Mesendoderm (in vitro differentiated cells): ENCODE data around the gene CATSPERZ.

Experiments used
- DNase-seq: peaks from one replicate; pipeline ENCODE4 v3.0.0; 2013
- H2AK5ac ChIP-seq: 2 replicates; pipeline ENCODE4 v1.6.1; 2013; ENCODE audit warnings: low read length, inconsistent platforms
- H2BK120ac ChIP-seq: 2 replicates; pipeline ENCODE4 v1.6.1; 2013; ENCODE audit warnings: low read depth, mild to moderate bottlenecking, low read length, moderate library complexity, mixed read lengths
- H2BK15ac ChIP-seq: replicated peaks from 2 replicates; pipeline ENCODE4 v1.6.1; 2013; ENCODE audit warnings: low read depth, mild to moderate bottlenecking, moderate library complexity
- H2BK5ac ChIP-seq: 2 replicates; pipeline ENCODE4 v1.6.1; 2013; ENCODE audit warnings: low read length, inconsistent platforms
- H3K18ac ChIP-seq: 2 replicates; pipeline ENCODE4 v1.6.1; 2013; ENCODE audit warnings: mild to moderate bottlenecking, low read length, mixed read lengths
- H3K23ac ChIP-seq: one replicate; pipeline ENCODE4 v1.6.1; 2013; ENCODE audit warnings: low read length
- H3K27ac ChIP-seq: 2 replicates; pipeline ENCODE4 v1.5.1; 2013; ENCODE audit warnings: low read depth, mild to moderate bottlenecking, inconsistent platforms, low read length, moderate library complexity
- H3K27me3 ChIP-seq: 2 replicates; pipeline ENCODE4 v1.6.1; 2013; ENCODE audit warnings: low read length, control low read depth, mild to moderate bottlenecking, inconsistent platforms; ENCODE audit not compliant: insufficient read depth, poor library complexity
- H3K36me3 ChIP-seq: 2 replicates; pipeline ENCODE4 v1.6.1; 2013; ENCODE audit warnings: low read length, inconsistent platforms; ENCODE audit not compliant: control insufficient read depth, insufficient read depth
- H3K4ac ChIP-seq: one replicate; pipeline ENCODE4 v1.6.1; 2013; ENCODE audit warnings: low read depth, mild to moderate bottlenecking, low read length, moderate library complexity
- H3K4me1 ChIP-seq: 2 replicates; pipeline ENCODE4 v1.6.1; 2013; ENCODE audit warnings: low read depth, low read length, inconsistent platforms; ENCODE audit not compliant: control insufficient read depth
- H3K4me2 ChIP-seq: 2 replicates; pipeline ENCODE4 v1.6.1; 2013; ENCODE audit warnings: low read length
- H3K4me3 ChIP-seq: 2 replicates; pipeline ENCODE4 v1.5.1; 2013; ENCODE audit warnings: mild to moderate bottlenecking, low read length
- H3K56ac ChIP-seq: one replicate; pipeline ENCODE4 v1.6.1; 2013; ENCODE audit warnings: low read length
- H3K79me1 ChIP-seq: 2 replicates; pipeline ENCODE4 v1.6.1; 2013; ENCODE audit warnings: low read length, inconsistent platforms
- H3K79me2 ChIP-seq: 2 replicates; pipeline ENCODE4 v1.6.1; 2013; ENCODE audit warnings: mild to moderate bottlenecking, low read length; ENCODE audit not compliant: control insufficient read depth, insufficient read depth
- H3K9ac ChIP-seq: 2 replicates; pipeline ENCODE4 v1.6.1; 2013; ENCODE audit warnings: low read length, inconsistent platforms
- H4K5ac ChIP-seq: one replicate; pipeline ENCODE4 v1.6.1; 2013; ENCODE audit warnings: low read length
- H4K8ac ChIP-seq: one replicate; pipeline ENCODE4 v1.6.1; 2013; ENCODE audit warnings: low read depth, mild to moderate bottlenecking, control low read depth, low read length, moderate library complexity
- WGBS: extraction: QIAGEN DNeasy Blood & Tissue Kit; methylation state at CpG from one replicate; pipeline ENCODE4 v1.1.7; 2013; ENCODE audit warnings: low lambda C conversion rate, missing lambda C conversion rate; ENCODE audit not compliant: insufficient coverage; ENCODE audit errors: extremely low coverage; 5-methylcytosine and 5-hydroxymethylcytosine counted together

Gene CATSPERZ

GRCh38 chr11:64253043-64253442, 47.1 kb upstream of the CATSPERZ start:
- H3K79me2 ChIP-seq, result peaks cover 12% of the 10 kb centered on the region
- no peak overlapping the region for H3K4ac ChIP-seq
- H2AK5ac ChIP-seq, result no peak overlapping the region
- H3K18ac ChIP-seq, result no peak overlapping the region
- no peak overlapping the region for H4K5ac ChIP-seq
- H3K36me3 ChIP-seq, result peaks cover 5% of the 10 kb centered on the region
- WGBS, result no CpG with 5 or more reads among the region's 8 CpGs
- peaks cover 13% of the 10 kb centered on the region for H3K79me1 ChIP-seq
- no peak overlapping the region for H3K4me2 ChIP-seq
- no peak overlapping the region for H3K27ac ChIP-seq
- H3K56ac ChIP-seq, result peak overlapping the region; percentile 38
- H3K4me1 ChIP-seq, result peaks cover 10% of the 10 kb centered on the region
- no peaks in the 10 kb centered on the region for H3K27me3 ChIP-seq
- no peak overlapping the region for H2BK5ac ChIP-seq
- no peak overlapping the region for H3K23ac ChIP-seq
- no peak overlapping the region for H2BK120ac ChIP-seq
- H2BK15ac ChIP-seq, result no peak overlapping the region
- no peak for DNase-seq
- no peak overlapping the region for H3K9ac ChIP-seq
- H4K8ac ChIP-seq, result no peak overlapping the region
- no peak overlapping the region for H3K4me3 ChIP-seq

GRCh38 chr11:64253481-64253880, 46.7 kb upstream of the CATSPERZ start:
- H3K4me2 ChIP-seq, result no peak overlapping the region
- no peak for DNase-seq
- H4K5ac ChIP-seq, result no peak overlapping the region
- no CpG with 5 or more reads among the region's 5 CpGs for WGBS
- H3K18ac ChIP-seq, result no peak overlapping the region
- H3K36me3 ChIP-seq, result peaks cover 7% of the 10 kb centered on the region
- no peak overlapping the region for H3K56ac ChIP-seq
- H3K27me3 ChIP-seq, result no peaks in the 10 kb centered on the region
- H2BK5ac ChIP-seq, result no peak overlapping the region
- no peak overlapping the region for H2BK120ac ChIP-seq
- no peak overlapping the region for H3K23ac ChIP-seq
- no peak overlapping the region for H3K4me3 ChIP-seq
- H3K9ac ChIP-seq, result no peak overlapping the region
- peaks cover 12% of the 10 kb centered on the region for H3K79me2 ChIP-seq
- H2BK15ac ChIP-seq, result no peak overlapping the region
- H3K79me1 ChIP-seq, result peaks cover 13% of the 10 kb centered on the region
- H3K4ac ChIP-seq, result no peak overlapping the region
- H3K27ac ChIP-seq, result no peak overlapping the region
- H3K4me1 ChIP-seq, result peaks cover 5% of the 10 kb centered on the region
- H2AK5ac ChIP-seq, result no peak overlapping the region
- no peak overlapping the region for H4K8ac ChIP-seq

GRCh38 chr11:64254326-64254725, 45.8 kb upstream of the CATSPERZ start:
- no CpG with 5 or more reads among the region's 7 CpGs for WGBS
- peaks cover 8% of the 10 kb centered on the region for H3K36me3 ChIP-seq

GRCh38 chr11:64255135-64256128, 44.7 kb upstream of the CATSPERZ start:
- no peak overlapping the region for H2BK15ac ChIP-seq
- peaks cover 13% of the 10 kb centered on the region for H3K79me1 ChIP-seq
- no peak overlapping the region for H3K4me2 ChIP-seq
- no peaks in the 10 kb centered on the region for H3K4me1 ChIP-seq
- DNase-seq, result no peak
- no peak overlapping the region for H3K4ac ChIP-seq
- H3K27me3 ChIP-seq, result no peaks in the 10 kb centered on the region
- no peak overlapping the region for H3K4me3 ChIP-seq
- H3K79me2 ChIP-seq, result peaks cover 12% of the 10 kb centered on the region
- H3K18ac ChIP-seq, result no peak overlapping the region
- WGBS, result no CpG with 5 or more reads among the region's 35 CpGs
- H4K5ac ChIP-seq, result no peak overlapping the region
- no peak overlapping the region for H2BK5ac ChIP-seq
- H3K36me3 ChIP-seq, result peaks cover 8% of the 10 kb centered on the region
- no peak overlapping the region for H4K8ac ChIP-seq
- H3K23ac ChIP-seq, result no peak overlapping the region
- H3K56ac ChIP-seq, result no peak overlapping the region
- H2BK120ac ChIP-seq, result no peak overlapping the region
- H2AK5ac ChIP-seq, result no peak overlapping the region
- H3K9ac ChIP-seq, result no peak overlapping the region
- H3K27ac ChIP-seq, result no peak overlapping the region

More at GRCh38 chr11:64254326-64254725, 45.8 kb upstream of the CATSPERZ start:
- Histone ChIP-seq H3K18ac (no peak overlapping the region), H2AK5ac (no peak overlapping the region), H3K4ac (no peak overlapping the region), H4K5ac (no peak overlapping the region), H3K56ac (no peak overlapping the region), H3K4me1 (peaks cover 3% of the 10 kb centered on the region), H3K79me2 (peaks cover 12% of the 10 kb centered on the region), H2BK120ac (no peak overlapping the region), H4K8ac (no peak overlapping the region), H3K27me3 (no peaks in the 10 kb centered on the region), H3K27ac (no peak overlapping the region), H2BK5ac (no peak overlapping the region), H3K4me2 (no peak overlapping the region), H3K9ac (no peak overlapping the region), H3K4me3 (no peak overlapping the region), H2BK15ac (no peak overlapping the region), H3K79me1 (peaks cover 13% of the 10 kb centered on the region), H3K23ac (no peak overlapping the region)
- DNase-seq, result no peak

- H3K4me3 ChIP-seq, result no peak overlapping the region
- WGBS, result no CpG with 5 or more reads among the region's 15 CpGs
These were observed 43.9 kb upstream of the CATSPERZ start for GRCh38 chr11:64256300-64256699.

More at GRCh38 chr11:64256300-64256699, 43.9 kb upstream of the CATSPERZ start:
- H3K18ac ChIP-seq, result no peak overlapping the region
- peaks cover 11% of the 10 kb centered on the region for H3K36me3 ChIP-seq
- DNase-seq, result no peak
- no peak overlapping the region for H3K23ac ChIP-seq
- no peak overlapping the region for H3K4ac ChIP-seq
- no peak overlapping the region for H3K9ac ChIP-seq
- H2BK15ac ChIP-seq, result no peak overlapping the region
- peaks cover 13% of the 10 kb centered on the region for H3K79me1 ChIP-seq
- H2BK5ac ChIP-seq, result no peak overlapping the region
- H3K56ac ChIP-seq, result no peak overlapping the region
- H3K79me2 ChIP-seq, result peaks cover 12% of the 10 kb centered on the region
- no peak overlapping the region for H3K27ac ChIP-seq
- H3K27me3 ChIP-seq, result no peaks in the 10 kb centered on the region
- H4K5ac ChIP-seq, result no peak overlapping the region
- H3K4me1 ChIP-seq, result no peaks in the 10 kb centered on the region
- no peak overlapping the region for H4K8ac ChIP-seq
- H2AK5ac ChIP-seq, result no peak overlapping the region
- no peak overlapping the region for H2BK120ac ChIP-seq
- no peak overlapping the region for H3K4me2 ChIP-seq
